Measurements from ENCODE around the gene NUP188.

Gene NUP188, protein sequence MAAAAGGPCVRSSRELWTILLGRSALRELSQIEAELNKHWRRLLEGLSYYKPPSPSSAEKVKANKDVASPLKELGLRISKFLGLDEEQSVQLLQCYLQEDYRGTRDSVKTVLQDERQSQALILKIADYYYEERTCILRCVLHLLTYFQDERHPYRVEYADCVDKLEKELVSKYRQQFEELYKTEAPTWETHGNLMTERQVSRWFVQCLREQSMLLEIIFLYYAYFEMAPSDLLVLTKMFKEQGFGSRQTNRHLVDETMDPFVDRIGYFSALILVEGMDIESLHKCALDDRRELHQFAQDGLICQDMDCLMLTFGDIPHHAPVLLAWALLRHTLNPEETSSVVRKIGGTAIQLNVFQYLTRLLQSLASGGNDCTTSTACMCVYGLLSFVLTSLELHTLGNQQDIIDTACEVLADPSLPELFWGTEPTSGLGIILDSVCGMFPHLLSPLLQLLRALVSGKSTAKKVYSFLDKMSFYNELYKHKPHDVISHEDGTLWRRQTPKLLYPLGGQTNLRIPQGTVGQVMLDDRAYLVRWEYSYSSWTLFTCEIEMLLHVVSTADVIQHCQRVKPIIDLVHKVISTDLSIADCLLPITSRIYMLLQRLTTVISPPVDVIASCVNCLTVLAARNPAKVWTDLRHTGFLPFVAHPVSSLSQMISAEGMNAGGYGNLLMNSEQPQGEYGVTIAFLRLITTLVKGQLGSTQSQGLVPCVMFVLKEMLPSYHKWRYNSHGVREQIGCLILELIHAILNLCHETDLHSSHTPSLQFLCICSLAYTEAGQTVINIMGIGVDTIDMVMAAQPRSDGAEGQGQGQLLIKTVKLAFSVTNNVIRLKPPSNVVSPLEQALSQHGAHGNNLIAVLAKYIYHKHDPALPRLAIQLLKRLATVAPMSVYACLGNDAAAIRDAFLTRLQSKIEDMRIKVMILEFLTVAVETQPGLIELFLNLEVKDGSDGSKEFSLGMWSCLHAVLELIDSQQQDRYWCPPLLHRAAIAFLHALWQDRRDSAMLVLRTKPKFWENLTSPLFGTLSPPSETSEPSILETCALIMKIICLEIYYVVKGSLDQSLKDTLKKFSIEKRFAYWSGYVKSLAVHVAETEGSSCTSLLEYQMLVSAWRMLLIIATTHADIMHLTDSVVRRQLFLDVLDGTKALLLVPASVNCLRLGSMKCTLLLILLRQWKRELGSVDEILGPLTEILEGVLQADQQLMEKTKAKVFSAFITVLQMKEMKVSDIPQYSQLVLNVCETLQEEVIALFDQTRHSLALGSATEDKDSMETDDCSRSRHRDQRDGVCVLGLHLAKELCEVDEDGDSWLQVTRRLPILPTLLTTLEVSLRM (N-terminal part only)

DNA sequence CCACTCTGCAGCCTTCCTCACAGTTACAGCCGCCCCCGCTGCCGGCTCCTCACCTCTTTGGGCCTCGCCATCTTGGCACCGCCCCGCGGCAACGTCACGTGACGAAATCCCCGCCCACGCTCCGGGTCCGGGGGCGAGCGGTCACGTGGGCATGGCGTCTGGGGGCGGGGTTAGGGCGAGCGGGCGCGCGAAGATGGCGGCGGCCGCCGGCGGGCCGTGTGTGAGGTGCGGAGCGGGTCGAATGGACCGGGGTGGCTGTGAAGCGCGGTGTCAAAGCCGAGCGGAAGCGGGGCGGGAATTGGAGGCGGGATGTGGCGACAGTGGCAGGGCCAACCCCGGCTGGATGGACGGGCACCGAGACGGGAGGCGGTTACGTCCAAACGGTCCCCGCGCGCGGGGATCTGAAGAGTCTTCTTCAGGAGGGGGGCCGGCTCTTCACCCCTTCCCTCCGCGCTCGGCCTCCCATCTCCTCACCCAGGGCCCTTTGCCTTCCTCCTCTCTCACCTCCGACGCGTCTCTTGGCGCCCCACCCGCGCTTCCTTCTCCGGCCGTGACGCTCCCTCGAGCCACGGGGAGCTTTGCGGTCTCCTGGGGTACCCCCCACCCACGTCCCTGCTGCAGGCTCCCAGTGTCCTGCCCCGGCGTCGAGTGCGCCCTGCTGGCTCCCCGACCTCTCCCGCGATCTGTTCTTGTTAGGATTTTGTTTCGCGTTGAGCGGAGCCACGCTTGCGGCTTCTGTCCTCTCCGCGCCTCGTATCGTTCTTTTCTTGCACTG, at the start of gene NUP188, which contains the start of gene DOLK:
NUP188 (plus strand) TSS at position 173 of the 775 bp plus-strand sequence; CDS start at position 194, 21 bp downstream.
DOLK (minus strand) TSS at position 77 of the 775 bp plus-strand sequence. CDS start 300 bp downstream, outside the sequence.
- DNase-seq (ENCODE audit: low spot score) = peak; percentile 93

GRCh38 chr9:128898382-128898781, 49.1 kb upstream of the NUP188 start:
- no peak for DNase-seq (ENCODE audit: low spot score)

DNA sequence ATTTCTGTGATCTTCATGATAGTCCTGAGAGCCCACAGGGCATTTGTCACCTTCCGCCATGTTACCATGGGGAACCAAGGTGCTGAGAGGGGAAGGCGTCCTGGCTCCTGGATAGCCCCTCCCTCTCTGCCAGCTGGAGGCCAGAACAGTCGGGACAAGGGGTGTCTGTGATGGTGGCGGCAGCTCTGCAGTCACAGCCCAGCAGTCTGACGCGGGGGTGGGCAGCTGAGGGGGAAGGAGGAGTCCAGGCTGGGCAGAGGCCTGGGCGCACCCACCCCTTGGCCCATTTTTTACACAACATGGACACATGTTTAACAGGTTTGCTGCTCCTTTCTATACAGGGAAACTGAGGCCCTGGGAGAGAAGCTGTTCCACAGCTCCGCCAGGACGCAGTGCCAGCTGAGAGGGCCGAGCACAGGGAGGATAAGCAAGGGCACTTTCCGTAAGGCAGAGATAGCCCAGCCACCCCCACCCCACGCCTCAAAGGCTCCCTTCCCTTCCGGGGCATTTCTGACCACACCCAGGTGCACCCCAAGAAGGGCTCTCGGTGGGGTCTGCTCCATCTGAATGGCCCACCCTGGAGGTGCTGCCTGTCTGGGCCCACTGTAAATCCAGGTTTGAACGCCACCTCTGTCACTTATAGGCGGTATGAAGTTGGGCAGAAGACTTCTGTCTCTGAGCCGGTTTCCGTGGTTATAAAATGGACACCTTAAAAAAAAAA, 48.5 kb upstream of the NUP188 start:
- DNase-seq (ENCODE audit: low spot score) = no peak

DNA sequence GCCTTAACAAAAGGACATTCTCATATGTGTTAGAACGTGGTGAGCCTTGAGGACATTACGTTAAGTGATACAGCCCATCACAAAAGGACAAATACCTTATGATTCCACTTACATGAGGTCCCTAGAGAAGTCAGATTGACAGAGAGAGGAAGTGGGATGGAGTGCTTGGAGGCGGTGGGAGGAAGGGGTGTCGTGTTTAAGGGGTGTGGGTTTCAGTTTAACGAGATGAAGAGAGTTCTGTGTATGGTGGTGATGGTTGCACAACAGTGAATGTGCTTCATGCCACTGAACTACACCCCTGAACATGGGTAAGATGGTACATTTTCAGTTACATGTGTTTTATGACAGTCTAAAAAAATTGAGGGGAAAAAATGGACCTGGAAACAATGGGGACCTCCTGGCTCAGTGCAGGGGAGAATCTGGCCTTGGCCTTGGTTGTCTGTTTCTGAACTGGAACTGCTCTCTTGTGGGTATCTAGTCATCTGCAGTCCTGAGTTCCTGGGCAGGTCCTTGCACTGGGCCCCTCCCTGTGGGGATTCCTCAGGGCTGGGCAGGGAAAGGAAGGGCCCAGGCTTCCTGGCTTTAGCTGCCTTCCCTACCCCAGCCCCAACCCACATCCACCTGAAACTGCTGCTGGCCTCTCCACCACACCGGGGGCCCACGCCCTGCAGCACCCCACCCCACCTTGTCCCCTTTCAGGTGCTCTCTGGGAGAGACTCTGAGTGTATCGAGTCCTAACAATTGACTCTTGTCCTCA, 47.8 kb upstream of the NUP188 start:
- peak; percentile 54 for DNase-seq (ENCODE audit: low spot score)

- DNase-seq (ENCODE audit: low spot score) = no peak
These were observed 46.1 kb upstream of the NUP188 start for GRCh38 chr9:128901379-128901778.

DNA sequence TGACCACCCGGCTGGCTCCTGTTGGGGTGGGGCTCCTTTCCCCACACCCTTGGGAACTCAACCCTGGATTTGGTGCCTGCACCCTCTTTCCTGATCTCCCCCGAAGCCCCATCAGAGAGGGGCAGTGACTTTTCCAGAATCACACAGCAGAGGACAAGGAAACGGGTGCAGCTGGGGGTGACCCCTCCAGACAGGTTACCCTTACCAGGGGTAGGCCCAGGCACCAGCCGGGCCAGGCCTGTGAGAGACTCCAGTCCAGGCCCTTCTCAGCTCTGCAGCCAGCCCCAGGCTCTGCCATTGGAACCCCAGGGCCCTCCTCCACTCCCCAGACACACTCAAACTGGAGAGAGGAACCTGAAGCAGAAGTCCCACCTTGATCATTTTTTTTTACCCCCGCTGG, 45.7 kb upstream of the NUP188 start:
- no peak for DNase-seq (ENCODE audit: low spot score)

- DNase-seq (ENCODE audit: low spot score) = peak; percentile 34
These were observed 45.0 kb upstream of the NUP188 start for GRCh38 chr9:128902351-128903078.

GRCh38 chr9:128903079-128903461, 44.4 kb upstream of the NUP188 start:
- DNase-seq (ENCODE audit: low spot score) = no peak

DNA sequence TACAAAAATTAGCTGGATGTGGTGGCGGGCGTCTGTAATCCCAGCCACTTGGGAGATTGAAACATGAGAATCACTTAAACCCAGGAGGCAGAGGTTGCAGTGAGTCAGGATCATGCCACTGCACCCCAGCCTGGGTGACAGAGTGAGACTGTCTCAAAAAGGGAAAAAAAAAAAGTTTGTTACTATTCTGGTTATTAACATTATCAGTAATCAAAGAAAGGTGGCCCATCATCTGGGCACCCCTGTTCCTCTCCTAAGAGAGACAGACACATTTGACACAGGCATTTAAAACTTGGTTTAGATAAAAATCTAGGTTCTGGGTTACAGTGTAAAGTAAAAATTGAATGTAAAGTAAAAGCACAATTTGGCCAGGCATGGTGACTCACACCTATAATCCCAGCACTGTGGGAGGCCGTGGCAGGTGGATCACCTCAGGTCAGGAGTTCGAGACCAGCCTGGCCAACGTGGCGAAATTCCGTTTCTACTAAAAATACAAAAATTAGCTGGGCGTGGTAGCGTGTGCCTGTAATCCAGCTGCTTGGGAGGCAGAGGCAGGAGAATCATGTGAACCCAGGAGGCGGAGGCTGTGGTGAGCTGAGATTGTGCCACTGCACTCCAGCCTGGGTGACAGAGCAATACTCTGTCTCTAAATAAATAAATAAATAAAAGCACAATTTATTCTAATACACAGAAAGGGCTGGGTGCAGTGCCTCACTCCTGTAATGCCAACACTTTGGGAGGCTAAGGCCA, 43.5 kb upstream of the NUP188 start:
- DNase-seq (ENCODE audit: low spot score) = no peak

GRCh38 chr9:128905964-128906363, 41.5 kb upstream of the NUP188 start:
- DNase-seq (ENCODE audit: low spot score) = no peak

- DNase-seq (ENCODE audit: low spot score) = no peak
These were observed 40.8 kb upstream of the NUP188 start for GRCh38 chr9:128906741-128907140.

- no peak for DNase-seq (ENCODE audit: low spot score)
These were observed 39.1 kb upstream of the NUP188 start for GRCh38 chr9:128908372-128908771.

GRCh38 chr9:128909859-128910258, 37.6 kb upstream of the NUP188 start:
- DNase-seq (ENCODE audit: low spot score) = no peak

DNA sequence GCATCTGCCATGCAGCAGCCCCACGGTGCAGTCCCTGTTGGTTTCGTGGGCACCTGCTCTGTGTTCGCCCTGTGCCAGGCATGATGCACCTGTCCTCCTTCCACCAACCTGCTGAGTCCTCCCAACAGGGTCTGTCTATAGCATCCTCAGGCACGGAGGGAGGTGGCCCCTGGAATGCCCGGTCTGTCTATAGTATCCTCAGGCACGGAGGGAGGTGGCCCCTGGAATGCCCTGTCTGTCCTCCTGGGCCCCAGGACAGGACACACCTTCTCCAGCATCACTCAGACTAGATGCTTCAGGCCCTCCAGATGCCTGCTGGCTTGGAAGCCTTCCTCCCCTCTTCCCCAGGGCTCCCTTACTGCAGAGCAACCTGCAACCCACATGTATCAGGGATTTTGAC, 36.6 kb upstream of the NUP188 start:
- no peak for DNase-seq (ENCODE audit: low spot score)

DNA sequence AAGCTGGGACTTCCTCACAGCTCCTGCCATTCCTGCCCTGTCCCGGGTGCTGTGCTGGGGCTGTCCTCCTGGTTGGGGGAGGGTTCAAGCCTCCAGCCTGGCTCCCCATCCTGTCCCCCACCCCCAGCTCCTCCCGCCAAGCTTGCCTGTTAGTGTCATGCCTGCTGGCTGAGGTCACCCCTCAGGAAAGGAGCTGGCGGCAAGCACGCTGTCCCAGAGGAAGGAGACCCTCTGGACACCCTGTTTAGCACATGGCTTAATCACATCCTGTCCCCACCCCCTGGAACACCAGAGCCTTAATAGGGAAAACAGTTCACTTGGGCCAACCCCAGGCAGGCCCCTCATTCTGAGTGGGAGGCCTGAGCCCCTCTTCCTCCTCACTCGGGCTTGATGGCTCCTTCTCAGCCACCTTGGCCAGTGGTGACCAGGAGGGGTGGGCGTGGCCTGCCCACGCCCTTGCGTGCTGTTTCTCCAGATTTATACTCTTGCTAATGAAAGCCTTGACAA, 35.9 kb upstream of the NUP188 start:
- DNase-seq (ENCODE audit: low spot score) = peak; percentile 93

- peak; percentile 96 for DNase-seq (ENCODE audit: low spot score)
These were observed 35.1 kb upstream of the NUP188 start for GRCh38 chr9:128912270-128912853.

DNA sequence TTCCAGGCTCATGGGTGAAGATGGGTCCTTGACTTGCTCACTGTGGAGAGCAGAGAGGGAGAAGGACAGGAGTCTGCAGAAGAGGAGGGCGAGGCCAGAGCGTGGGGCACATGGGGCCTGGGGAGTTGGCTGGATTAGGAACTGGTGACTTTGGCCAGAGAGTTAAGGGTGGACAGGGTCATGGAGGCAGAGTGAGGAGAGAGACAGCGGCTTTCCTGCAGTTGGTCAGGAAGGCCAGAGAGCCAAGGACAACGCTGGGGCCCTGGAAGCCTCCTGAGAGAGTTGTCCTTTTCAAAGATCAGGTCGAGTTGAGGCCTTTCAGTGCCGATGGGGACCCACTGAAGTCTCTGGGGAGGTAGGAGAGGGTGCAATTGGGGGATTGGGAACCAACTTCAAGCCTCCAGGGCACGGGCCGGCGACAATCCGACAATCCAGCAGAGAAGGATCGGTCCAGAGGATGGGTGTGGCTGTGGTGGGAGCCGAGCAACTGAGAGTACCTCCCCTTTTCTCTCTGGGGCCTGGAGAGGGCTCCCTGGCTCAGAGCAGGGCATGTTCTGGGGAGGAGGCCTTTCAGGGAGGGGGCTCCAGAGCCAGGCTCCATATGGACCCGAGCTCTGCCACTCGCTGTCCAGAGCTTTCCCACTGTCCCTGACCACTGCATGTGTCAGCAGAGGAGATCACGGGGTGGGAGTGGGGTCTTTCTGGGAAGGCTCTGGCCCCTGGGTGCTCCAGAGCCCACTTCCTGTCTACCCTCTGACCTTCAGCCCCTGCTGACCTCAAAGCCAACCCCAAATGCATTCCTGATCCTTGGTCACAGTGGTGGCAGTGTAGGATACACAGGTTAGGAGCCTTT, 34.2 kb upstream of the NUP188 start:
- DNase-seq (ENCODE audit: low spot score) = no peak

All from kidney tubule cell (primary cell).